Panc1 (cell line): ENCODE measurements around the gene NR2F6.

Experiments used
- CTCF ChIP-seq: fragments of 450-650 bp; IDR thresholded peaks from 2 replicates; pipeline ENCODE4 v1.5.1; 2017; ENCODE audit warnings: mild to moderate bottlenecking
- POLR2AphosphoS5 ChIP-seq: IDR thresholded peaks from 2 replicates; pipeline ENCODE4 v1.6.1; 2012; ENCODE audit warnings: mild to moderate bottlenecking, low read depth, low read length, moderate library complexity
- TF ChIP-seq, protein P1 (sequence below), 2 experiments: IDR thresholded peaks; 2 replicates each; pipeline ENCODE4 v1.6.1; 2011 to 2012; ENCODE audit warnings: low read depth in 2 of 2, control low read depth in 1 of 2, low read length in 1 of 2, mild to moderate bottlenecking in 1 of 2, moderate library complexity in 1 of 2; ENCODE audit not compliant: insufficient read depth in 1 of 2

DNA sequence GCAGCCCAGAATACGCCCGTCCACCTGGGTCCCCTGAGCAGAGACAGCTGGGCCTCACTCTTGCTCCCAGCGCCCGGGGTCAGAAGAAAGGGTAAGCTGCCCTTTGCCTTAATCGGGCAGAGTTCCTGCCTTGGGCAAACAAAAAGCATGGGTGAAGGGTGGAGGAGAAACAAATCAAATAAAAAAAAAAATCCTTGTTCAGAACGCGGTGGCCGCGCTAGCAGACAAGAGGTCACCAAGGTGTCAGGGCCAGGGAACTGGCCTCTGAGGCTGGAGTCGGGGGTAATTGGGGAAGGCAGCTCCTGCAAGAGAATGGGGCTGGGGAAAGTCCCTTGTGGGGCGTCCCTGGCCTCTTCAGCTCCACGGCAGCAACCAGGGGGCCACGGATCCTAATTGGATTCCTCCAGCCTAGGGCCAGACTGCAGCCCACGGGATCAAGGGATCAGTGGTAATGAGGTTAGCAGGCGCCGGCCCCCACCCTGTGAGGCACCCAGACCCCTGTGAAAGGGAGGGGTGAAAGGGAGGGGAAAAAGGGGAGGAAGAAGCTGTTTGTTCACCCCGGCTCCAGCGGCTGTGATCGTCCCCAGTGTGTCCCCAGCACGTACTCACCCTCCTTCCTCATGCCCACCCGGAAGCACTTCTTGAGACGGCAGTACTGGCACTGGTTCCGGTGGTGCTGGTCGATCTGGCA lies 5.5 kb downstream of the NR2F6 start:
- TF ChIP-seq CTCF (no peak), POLR2AphosphoS5 (no peak)
- TF ChIP-seq, protein P1, sequence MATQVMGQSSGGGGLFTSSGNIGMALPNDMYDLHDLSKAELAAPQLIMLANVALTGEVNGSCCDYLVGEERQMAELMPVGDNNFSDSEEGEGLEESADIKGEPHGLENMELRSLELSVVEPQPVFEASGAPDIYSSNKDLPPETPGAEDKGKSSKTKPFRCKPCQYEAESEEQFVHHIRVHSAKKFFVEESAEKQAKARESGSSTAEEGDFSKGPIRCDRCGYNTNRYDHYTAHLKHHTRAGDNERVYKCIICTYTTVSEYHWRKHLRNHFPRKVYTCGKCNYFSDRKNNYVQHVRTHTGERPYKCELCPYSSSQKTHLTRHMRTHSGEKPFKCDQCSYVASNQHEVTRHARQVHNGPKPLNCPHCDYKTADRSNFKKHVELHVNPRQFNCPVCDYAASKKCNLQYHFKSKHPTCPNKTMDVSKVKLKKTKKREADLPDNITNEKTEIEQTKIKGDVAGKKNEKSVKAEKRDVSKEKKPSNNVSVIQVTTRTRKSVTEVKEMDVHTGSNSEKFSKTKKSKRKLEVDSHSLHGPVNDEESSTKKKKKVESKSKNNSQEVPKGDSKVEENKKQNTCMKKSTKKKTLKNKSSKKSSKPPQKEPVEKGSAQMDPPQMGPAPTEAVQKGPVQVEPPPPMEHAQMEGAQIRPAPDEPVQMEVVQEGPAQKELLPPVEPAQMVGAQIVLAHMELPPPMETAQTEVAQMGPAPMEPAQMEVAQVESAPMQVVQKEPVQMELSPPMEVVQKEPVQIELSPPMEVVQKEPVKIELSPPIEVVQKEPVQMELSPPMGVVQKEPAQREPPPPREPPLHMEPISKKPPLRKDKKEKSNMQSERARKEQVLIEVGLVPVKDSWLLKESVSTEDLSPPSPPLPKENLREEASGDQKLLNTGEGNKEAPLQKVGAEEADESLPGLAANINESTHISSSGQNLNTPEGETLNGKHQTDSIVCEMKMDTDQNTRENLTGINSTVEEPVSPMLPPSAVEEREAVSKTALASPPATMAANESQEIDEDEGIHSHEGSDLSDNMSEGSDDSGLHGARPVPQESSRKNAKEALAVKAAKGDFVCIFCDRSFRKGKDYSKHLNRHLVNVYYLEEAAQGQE (IDR thresholded peaks at IDR 0.05; ENCODE audit: insufficient read depth in 1 of 2, low read depth in 2 of 2, low read length in 1 of 2), result no peak
